Neural crest cell (in vitro differentiated cells): Measurements from ENCODE around the gene MRFAP1. TPM values are rescaled to one million over a fixed set of nuclear protein-coding genes. Genes with fewer than 3 reads are reported as not detected.

Source experiments
- DNase-seq: peaks from one replicate; pipeline ENCODE4 v3.0.0; 2021; ENCODE audit warnings: low read depth, mixed read lengths, low spot score
- H3K27ac Mint-ChIP-seq: one replicate; pipeline ENCODE4 v1.8.0; 2021; ENCODE audit warnings: mild to moderate bottlenecking, mixed read lengths; ENCODE audit not compliant: unreplicated experiment
- H3K27me3 Mint-ChIP-seq: 2 replicates; pipeline ENCODE4 v1.8.0; 2021; ENCODE audit warnings: low read depth, mild to moderate bottlenecking, mixed read lengths
- H3K36me3 Mint-ChIP-seq: 2 replicates; pipeline ENCODE4 v1.8.0; 2021; ENCODE audit warnings: low read depth, mild to moderate bottlenecking, mixed read lengths
- H3K4me1 Mint-ChIP-seq: 2 replicates; pipeline ENCODE4 v1.8.0; 2021; ENCODE audit warnings: mixed read lengths
- H3K4me3 Mint-ChIP-seq: one replicate; pipeline ENCODE4 v1.8.0; 2021; ENCODE audit warnings: mild to moderate bottlenecking, mixed read lengths
- H3K9me3 Mint-ChIP-seq: 2 replicates; pipeline ENCODE4 v1.8.0; 2021; ENCODE audit warnings: mixed read lengths
- long read RNA-seq: library from polyadenylated mRNA; unstranded; transcript quantifications from one replicate; pipeline ENCODE4 v2.0.0, GENCODE V29; 2020
- total RNA-seq: library from RNA; stranded (reverse); gene quantifications from 2 replicates; pipeline ENCODE4 v1.2.1, GENCODE V29; 2021
- TF ChIP-seq, protein P1 (sequence below): fragments of 200-600 bp; sonication (generic); conservative IDR thresholded peaks from 2 replicates; pipeline ENCODE4 v1.5.0; 2021; ENCODE audit warnings: antibody characterized with exemption, mild to moderate bottlenecking

Gene MRFAP1
- 317 and 325 TPM in 2 replicates for total RNA-seq
- long read RNA-seq, transcript MRFAP1-202 (2 exons, 1,584 nt), result major isoform, 712 of 1,102 reads
- long read RNA-seq, transcript MRFAP1-201 (3 exons, 2,049 nt), result minor isoform, 382 of 1,102 reads
- long read RNA-seq, partial matches to known transcripts, result 0 of 1,102 reads
- long read RNA-seq, other reads (novel, unspliced or antisense), result 1 of 1,102 reads

DNA sequence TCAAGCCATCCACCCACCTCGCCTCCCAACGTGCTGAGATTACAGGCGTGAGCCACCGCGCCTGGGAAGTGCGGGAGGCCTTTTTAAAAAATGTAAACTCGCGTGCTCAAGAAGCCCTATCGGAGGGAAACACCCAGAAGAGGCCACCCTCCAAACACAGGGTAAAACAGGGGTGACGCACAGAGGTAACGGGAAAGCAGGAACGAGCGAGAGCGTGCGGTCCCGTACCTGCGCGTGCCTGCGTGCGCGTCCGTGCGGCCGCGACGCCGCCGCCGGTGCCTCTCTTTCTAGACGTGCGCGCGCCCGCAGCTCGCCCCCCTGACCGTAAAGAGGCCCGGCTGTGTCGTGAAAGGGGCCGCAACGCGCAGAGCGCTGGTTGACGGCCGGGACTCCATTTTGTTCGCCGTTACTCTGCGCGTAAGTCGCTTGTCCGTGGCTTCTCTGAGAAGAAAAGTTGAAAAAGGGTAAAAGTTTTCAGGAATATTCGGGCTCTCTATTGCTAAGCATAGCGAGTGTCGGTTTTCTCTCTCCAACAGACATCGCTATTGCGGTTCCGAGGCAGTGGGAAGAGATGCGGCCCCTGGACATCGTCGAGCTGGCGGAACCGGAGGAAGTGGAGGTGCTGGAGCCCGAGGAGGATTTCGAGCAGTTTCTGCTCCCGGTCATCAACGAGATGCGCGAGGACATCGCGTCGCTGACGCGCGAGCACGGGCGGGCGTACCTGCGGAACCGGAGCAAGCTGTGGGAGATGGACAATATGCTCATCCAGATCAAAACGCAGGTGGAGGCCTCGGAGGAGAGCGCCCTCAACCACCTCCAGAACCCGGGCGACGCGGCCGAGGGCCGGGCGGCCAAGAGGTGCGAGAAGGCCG, at the start of gene MRFAP1:
Gene MRFAP1 (plus strand): TSS at position 394 of the 872 bp plus-strand sequence. CDS start 178 bp downstream, at position 572.
- TF ChIP-seq, protein P1, sequence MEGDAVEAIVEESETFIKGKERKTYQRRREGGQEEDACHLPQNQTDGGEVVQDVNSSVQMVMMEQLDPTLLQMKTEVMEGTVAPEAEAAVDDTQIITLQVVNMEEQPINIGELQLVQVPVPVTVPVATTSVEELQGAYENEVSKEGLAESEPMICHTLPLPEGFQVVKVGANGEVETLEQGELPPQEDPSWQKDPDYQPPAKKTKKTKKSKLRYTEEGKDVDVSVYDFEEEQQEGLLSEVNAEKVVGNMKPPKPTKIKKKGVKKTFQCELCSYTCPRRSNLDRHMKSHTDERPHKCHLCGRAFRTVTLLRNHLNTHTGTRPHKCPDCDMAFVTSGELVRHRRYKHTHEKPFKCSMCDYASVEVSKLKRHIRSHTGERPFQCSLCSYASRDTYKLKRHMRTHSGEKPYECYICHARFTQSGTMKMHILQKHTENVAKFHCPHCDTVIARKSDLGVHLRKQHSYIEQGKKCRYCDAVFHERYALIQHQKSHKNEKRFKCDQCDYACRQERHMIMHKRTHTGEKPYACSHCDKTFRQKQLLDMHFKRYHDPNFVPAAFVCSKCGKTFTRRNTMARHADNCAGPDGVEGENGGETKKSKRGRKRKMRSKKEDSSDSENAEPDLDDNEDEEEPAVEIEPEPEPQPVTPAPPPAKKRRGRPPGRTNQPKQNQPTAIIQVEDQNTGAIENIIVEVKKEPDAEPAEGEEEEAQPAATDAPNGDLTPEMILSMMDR, result no peak
- Mint-ChIP-seq H3K9me3 (no peaks in the 10 kb centered on the region), H3K27me3 (no peaks in the 10 kb centered on the region), H3K4me1 (peaks cover 33% of the 10 kb centered on the region), H3K27ac (peak within 1 kb of the TSS; percentile 99), H3K4me3 (peak within 1 kb of the TSS; percentile 100), H3K36me3 (peaks cover 24% of the 10 kb centered on the region)
- DNase-seq, result peak; percentile 83

DNA sequence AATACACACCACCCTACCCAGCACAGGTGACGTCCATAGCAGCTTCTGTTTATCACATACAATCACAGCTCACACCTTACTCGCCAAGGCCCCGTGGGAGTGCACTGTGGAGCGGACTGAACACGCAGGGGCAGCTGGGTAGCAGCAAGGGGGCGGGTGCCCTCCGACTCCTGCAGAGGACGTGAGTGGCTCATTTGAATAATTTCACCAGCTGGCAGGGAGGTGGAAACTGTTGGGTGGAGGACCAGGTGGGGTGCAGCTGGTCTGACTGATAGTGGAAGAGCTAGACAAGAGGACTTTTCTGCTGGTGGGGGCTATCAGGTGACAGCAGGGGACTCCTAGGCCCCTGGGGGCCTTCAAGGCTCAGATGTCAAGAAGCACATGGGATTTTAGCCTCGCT, 49.2 kb upstream of the MRFAP1 start:
- TF ChIP-seq, protein P1, result no peak
- Mint-ChIP-seq H3K27me3 (no peaks in the 10 kb centered on the region), H3K4me3 (no peak overlapping the region), H3K9me3 (no peaks in the 10 kb centered on the region), H3K4me1 (no peaks in the 10 kb centered on the region), H3K36me3 (no peaks in the 10 kb centered on the region), H3K27ac (no peak overlapping the region)
- no peak for DNase-seq

DNA sequence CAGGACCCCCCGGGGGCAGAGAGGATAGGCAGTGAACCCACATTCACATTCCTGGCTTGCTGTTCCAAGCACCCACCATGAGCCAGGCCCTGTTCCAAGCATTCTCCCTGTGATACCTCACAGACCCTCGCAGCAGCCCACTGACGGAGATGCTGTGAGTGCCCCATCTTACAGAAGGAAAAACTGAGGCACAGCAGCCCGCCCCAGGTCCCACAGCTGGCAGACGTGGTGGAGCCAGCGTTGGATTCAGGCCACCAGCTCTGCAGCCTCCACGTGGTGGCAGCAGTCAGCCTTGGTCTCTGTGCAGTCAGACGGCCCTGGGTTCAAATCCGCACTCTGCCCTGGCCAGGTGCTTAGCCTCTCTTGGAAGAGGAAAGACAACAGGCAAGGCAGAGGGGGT, 48.7 kb upstream of the MRFAP1 start:
- TF ChIP-seq, protein P1, result no peak

DNA sequence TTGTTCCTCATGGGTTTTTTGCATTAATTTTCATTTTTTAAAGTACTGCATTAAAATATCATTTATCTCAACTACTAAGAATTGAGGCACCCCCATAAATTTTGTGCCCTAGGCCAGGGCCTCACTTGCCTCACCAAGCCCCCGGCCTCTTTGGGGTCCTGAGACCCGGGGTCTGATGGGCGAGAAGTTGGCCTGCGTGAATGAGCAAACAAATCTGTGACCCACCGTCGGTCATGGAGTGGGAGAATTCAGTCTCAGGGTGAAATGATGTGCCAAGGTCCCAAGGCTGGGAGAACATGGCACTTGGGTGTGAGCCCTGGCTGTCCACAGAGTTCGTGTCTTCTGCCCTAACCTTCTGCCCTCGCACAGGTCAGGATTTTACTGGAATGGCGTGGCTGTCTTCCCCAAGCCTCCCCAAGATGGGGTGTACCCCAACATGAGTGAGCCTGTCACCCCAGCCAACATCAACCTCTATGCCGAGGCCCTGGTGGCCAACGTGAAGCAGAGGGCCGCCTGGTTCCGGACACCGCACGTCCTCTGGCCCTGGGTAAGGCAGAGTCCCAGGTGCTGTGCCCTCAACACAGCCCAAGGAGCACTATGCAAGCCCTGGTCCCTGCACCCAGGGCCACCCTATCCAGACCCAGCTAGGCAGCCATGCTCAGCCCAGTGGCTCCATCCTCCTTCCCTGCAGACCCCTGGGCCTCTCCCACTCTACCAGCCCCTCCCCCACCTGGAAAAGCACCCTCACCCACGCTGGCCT, 47.5 kb upstream of the MRFAP1 start:
- Mint-ChIP-seq H3K36me3 (no peaks in the 10 kb centered on the region), H3K27me3 (no peaks in the 10 kb centered on the region), H3K27ac (no peak overlapping the region), H3K4me3 (no peak overlapping the region), H3K9me3 (no peaks in the 10 kb centered on the region), H3K4me1 (no peaks in the 10 kb centered on the region)
- TF ChIP-seq, protein P1, result no peak
- DNase-seq, result no peak

More for the DNA sequence above, 48.7 kb upstream of the MRFAP1 start:
- Mint-ChIP-seq H3K36me3 (no peaks in the 10 kb centered on the region), H3K27me3 (no peaks in the 10 kb centered on the region), H3K4me3 (no peak overlapping the region), H3K9me3 (no peaks in the 10 kb centered on the region), H3K27ac (no peak overlapping the region), H3K4me1 (no peaks in the 10 kb centered on the region)
- DNase-seq, result no peak

DNA sequence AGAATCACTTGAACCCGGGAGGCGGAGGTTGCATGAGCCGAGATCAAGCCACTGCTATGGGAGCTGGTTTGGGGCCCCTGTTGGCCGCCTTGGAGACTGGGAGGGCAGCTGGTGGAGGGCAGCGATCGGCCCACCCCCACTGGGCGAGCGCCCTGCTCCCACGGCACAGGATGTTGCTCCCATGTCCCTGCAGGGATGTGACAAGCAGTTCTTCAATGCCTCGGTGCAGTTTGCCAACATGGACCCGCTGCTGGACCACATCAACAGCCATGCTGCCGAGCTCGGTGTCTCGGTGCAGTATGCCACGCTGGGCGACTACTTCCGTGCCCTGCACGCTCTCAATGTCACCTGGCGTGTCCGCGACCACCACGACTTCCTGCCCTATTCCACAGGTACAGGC, 46.1 kb upstream of the MRFAP1 start:
- Mint-ChIP-seq H3K4me3 (no peak overlapping the region), H3K4me1 (no peaks in the 10 kb centered on the region), H3K36me3 (no peaks in the 10 kb centered on the region), H3K27ac (no peak overlapping the region), H3K9me3 (no peaks in the 10 kb centered on the region), H3K27me3 (no peaks in the 10 kb centered on the region)
- DNase-seq, result no peak
- TF ChIP-seq, protein P1, result no peak
